WTC11 (cell line): ENCODE measurements around the gene PRKCZ.

Source experiments
- CTCF ChIP-seq: fragments of 200-600 bp; IDR thresholded peaks from 2 replicates; pipeline ENCODE4 v1.8.0; 2022; ENCODE audit warnings: antibody characterized with exemption
- E2F1 ChIP-seq: sonication (generic); formaldehyde crosslinking; IDR thresholded peaks from 2 replicates; pipeline ENCODE4 v1.8.0; 2022; ENCODE audit warnings: mild to moderate bottlenecking, missing genetic modification reagents
- NFYB ChIP-seq: sonication (generic); formaldehyde crosslinking; conservative IDR thresholded peaks from 2 replicates; pipeline ENCODE4 v1.8.0; 2022; ENCODE audit warnings: low read depth, missing genetic modification reagents
- PREB ChIP-seq: sonication (generic); formaldehyde crosslinking; IDR thresholded peaks from 2 replicates; pipeline ENCODE4 v1.8.1; 2022; ENCODE audit warnings: mild to moderate bottlenecking, missing genetic modification reagents, moderate library complexity, borderline replicate concordance
- TEAD1 ChIP-seq: sonication (generic); formaldehyde crosslinking; IDR thresholded peaks from 2 replicates; pipeline ENCODE4 v1.8.0; 2022; ENCODE audit warnings: mild to moderate bottlenecking, missing genetic modification reagents
- ZNF232 ChIP-seq: sonication (generic); formaldehyde crosslinking; IDR thresholded peaks from 2 replicates; pipeline ENCODE4 v1.8.0; 2022; ENCODE audit warnings: mild to moderate bottlenecking, missing genetic modification reagents

- TF ChIP-seq PREB (CRISPR knock-in tag) (no peak), E2F1 (CRISPR knock-in tag) (no peak), CTCF (no peak), TEAD1 (CRISPR knock-in tag) (no peak), ZNF232 (no peak), NFYB (CRISPR knock-in tag) (no peak)
These were observed 74.4 kb downstream of the PRKCZ start for GRCh38 chr1:2124446-2125198.
